Esophagus muscularis mucosa (tissue), 4 donors: Measurements from ENCODE around the gene ELOVL2. TPM values are rescaled to one million over a fixed set of nuclear protein-coding genes. Genes with fewer than 3 reads are reported as not detected.

ENCODE experiments used
- DNase-seq: peaks from one replicate; pipeline ENCODE4 v3.0.0-alpha.2; 2017; ENCODE audit errors: extremely low spot score
- H3K27ac ChIP-seq, 4 donors: fragments of 200-600 bp; sonication (generic); replicated peaks in 1 of 4; 1 replicate in 3 of 4; 2 replicates in 1 of 4; pipeline ENCODE4 v1.5.1; 2016 to 2019; ENCODE audit warnings: mild to moderate bottlenecking in 1 of 4
- H3K27me3 ChIP-seq, 4 donors: fragments of 200-600 bp; sonication (generic); one replicate each; pipeline versions ENCODE4 v1.5.1 to v1.6.0; 2016 to 2019
- H3K36me3 ChIP-seq, 4 donors: fragments of 200-600 bp; sonication (generic); one replicate each; pipeline ENCODE4 v1.5.1; 2016 to 2019
- H3K4me1 ChIP-seq, 4 donors: fragments of 200-600 bp; sonication (generic); one replicate each; pipeline ENCODE4 v1.5.1; 2016 to 2019
- H3K4me3 ChIP-seq, 4 donors: fragments of 200-600 bp; sonication (generic); 1 replicate in 2 of 4; 2 replicates in 2 of 4; pipeline ENCODE4 v1.5.1; 2016 to 2019; ENCODE audit warnings: mild to moderate bottlenecking in 4 of 4, moderate library complexity in 1 of 4
- H3K9me3 ChIP-seq, 4 donors: fragments of 200-600 bp; sonication (generic); 1 replicate in 3 of 4; 2 replicates in 1 of 4; pipeline ENCODE4 v1.5.1; 2016 to 2019
- EP300 ChIP-seq: sonication (generic); formaldehyde crosslinking; IDR thresholded peaks from one replicate; pipeline ENCODE4 v1.6.1; 2017; ENCODE audit warnings: antibody characterized with exemption
- POLR2A ChIP-seq: fragments of 450-650 bp; IDR thresholded peaks from one replicate; pipeline ENCODE4 v1.6.1; 2017; ENCODE audit warnings: antibody characterized with exemption, moderate library complexity, mild to moderate bottlenecking, low read depth
- POLR2AphosphoS5 ChIP-seq, 2 donors: sonication (generic); formaldehyde crosslinking; IDR thresholded peaks; one replicate each; pipeline ENCODE4 v1.6.1; 2017; ENCODE audit warnings: antibody characterized with exemption in 2 of 2
- WGBS: methylation state at CpG from one replicate; pipeline ENCODE4 v1.1.5; 2018; 5-methylcytosine and 5-hydroxymethylcytosine counted together
- intact Hi-C: fragments of 100-400 bp; cut with DNase I; formaldehyde crosslinking; loops from one replicate; pipeline ENCODE4 v1.15.1; 2023
- total RNA-seq, 4 donors: library from RNA; depleted of rRNA; stranded (reverse); fragments of >200 nt; gene quantifications; one replicate each; pipeline versions ENCODE4 v1.1.0 to v1.2.1, GENCODE V29; 2016
- TF ChIP-seq, protein P1 (sequence below), 3 experiments: fragments of 200-600 bp in 2 of 3; fragments of 450-650 bp in 1 of 3; sonication (generic) in 2 of 3; IDR thresholded peaks; one replicate each; pipeline ENCODE4 v1.5.1; 2017 to 2019; ENCODE audit warnings: antibody characterized with exemption in 3 of 3, mild to moderate bottlenecking in 2 of 3, moderate library complexity in 1 of 3

ELOVL2 gene
- total RNA-seq, 4 donors from 2014 or later = 0.26 to 0.57 (median 0.46) TPM

DNA sequence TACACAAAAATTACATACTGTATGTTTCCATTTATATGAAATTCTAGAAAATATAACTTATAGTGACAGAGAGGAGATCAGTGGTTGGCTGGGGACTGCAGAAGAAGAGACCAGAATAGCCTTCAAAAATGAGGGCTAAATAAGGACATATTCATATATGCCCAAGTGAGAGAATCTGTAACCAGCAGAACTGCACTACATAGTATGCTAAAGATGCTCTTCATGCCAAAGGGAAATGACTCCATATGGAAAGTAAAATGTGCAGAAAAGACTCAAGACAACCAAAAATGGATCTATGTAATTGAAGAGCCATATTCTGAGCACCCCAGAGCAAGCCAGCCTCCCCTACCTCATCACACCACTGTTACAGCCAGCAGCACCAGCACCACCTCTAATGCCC lies 29.0 kb downstream of the ELOVL2 start:
- Histone ChIP-seq H3K27ac (no peak overlapping the region), H3K9me3 (no peaks in the 10 kb centered on the region), H3K27me3 (peaks cover 0 to 4% (median 0%) of the 10 kb centered on the region in 4 donors), H3K4me1 (no peaks in the 10 kb centered on the region), H3K4me3 (no peak overlapping the region), H3K36me3 (no peaks in the 10 kb centered on the region)
- DNase-seq = no peak
- TF ChIP-seq POLR2AphosphoS5 (IDR thresholded peaks at IDR 0.05) (no peak), POLR2A (no peak), EP300 (no peak)
- TF ChIP-seq, protein P1, sequence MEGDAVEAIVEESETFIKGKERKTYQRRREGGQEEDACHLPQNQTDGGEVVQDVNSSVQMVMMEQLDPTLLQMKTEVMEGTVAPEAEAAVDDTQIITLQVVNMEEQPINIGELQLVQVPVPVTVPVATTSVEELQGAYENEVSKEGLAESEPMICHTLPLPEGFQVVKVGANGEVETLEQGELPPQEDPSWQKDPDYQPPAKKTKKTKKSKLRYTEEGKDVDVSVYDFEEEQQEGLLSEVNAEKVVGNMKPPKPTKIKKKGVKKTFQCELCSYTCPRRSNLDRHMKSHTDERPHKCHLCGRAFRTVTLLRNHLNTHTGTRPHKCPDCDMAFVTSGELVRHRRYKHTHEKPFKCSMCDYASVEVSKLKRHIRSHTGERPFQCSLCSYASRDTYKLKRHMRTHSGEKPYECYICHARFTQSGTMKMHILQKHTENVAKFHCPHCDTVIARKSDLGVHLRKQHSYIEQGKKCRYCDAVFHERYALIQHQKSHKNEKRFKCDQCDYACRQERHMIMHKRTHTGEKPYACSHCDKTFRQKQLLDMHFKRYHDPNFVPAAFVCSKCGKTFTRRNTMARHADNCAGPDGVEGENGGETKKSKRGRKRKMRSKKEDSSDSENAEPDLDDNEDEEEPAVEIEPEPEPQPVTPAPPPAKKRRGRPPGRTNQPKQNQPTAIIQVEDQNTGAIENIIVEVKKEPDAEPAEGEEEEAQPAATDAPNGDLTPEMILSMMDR (IDR thresholded peaks at IDR 0.05) = no peak
- intact Hi-C loops = no loop called here

DNA sequence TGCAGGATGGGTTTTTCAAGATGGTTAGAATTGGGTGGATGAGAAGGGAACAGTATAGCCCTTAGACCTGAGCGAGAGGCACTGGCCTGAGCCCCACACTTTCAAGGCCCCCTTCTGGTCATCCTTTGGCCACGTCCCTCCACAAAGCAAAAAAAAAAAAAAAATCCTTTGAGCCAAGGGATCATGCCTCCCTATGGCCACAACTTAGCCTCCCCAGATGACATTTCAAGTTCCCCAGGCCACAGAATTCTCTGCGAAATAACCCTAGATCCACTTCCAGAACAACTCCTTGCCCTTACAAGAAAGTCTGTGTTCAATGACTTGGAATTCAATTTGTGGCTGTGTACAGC lies 30.4 kb downstream of the ELOVL2 start:
- intact Hi-C loops = no loop called here
- WGBS = 81% methylated on average over 3 of the region's 3 CpGs

DNA sequence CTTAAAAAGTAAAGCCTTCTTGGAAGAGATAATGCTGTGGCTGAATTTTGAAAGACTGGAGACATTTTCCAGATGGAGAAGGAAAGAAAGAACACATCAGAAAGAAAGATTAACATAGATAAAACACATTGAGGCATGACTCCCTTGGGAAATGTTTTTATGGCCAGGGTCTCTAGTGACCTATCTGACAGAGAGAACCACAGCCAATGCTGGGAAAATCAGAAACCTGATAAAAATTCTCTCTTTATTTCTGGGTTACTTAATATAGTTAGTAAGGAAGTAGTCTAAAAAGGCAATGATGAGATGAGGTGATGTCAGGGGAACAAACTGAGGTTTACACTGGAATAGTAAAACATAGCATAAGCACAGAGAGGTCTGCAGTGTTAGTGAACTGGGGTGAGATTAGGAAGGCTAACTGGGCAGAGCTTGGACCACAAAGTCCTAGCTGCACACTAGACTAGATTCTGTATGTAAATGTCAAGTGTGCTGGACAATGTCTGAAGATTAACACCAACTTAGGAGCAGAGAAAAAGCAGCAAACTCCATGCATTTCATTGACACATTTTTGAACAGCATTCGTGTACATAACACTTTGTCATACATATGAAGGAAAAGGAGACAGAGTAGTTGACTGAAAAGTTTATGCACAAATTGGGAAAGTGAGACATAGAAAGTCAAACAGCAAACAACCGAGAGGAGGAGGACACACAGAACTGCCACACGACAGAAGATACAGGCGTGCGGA lies 31.0 kb downstream of the ELOVL2 start:
- intact Hi-C loops = no loop called here
- DNase-seq = no peak
- WGBS = 85% methylated on average over 5 of the region's 5 CpGs

More for the DNA sequence above, 30.4 kb downstream of the ELOVL2 start:
- peaks cover 4 to 11% (median 10%) of the 10 kb centered on the region in 4 donors for H3K4me1 ChIP-seq
- TF ChIP-seq POLR2A (no peak), POLR2AphosphoS5 (IDR thresholded peaks at IDR 0.05) (no peak), EP300 (no peak)
- TF ChIP-seq, protein P1 (IDR thresholded peaks at IDR 0.05) = no peak
- no peak overlapping the region for H3K4me3 ChIP-seq
- H3K27me3 ChIP-seq = peaks cover 0 to 4% (median 0%) of the 10 kb centered on the region in 4 donors
- no peak for DNase-seq
- H3K9me3 ChIP-seq = no peaks in the 10 kb centered on the region
- no peak overlapping the region for H3K27ac ChIP-seq
- no peaks in the 10 kb centered on the region for H3K36me3 ChIP-seq

DNA sequence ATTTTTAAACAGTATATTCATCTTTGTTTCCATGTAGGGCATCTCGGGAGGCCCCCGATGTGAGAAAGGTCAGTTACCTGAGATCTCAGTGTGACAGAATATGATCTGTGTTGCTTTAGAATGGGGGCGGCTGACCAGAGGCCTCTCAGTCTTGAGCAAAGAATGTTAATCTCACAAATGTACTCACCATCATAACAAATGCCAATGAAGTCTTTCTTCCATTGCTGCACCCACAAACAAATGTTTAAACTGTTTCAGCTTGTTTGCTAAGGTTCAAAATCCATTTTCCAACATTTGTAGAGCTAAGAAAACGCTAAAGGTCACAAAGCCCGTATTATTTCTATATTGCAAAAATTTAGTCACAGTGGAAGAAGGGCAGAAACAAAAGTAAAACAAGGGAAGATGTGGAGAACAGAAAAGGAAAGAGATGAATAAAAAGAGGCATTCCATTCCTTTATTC lies 31.8 kb downstream of the ELOVL2 start:
- intact Hi-C loops = no loop called here
- Histone ChIP-seq H3K27ac (no peak overlapping the region), H3K4me3 (no peak overlapping the region), H3K9me3 (no peaks in the 10 kb centered on the region), H3K36me3 (no peaks in the 10 kb centered on the region), H3K27me3 (peaks cover 0 to 4% (median 0%) of the 10 kb centered on the region in 4 donors), H3K4me1 (peaks cover 5 to 19% (median 16%) of the 10 kb centered on the region in 4 donors)
- no peak for DNase-seq
- 59% methylated on average over 5 of the region's 5 CpGs for WGBS
- TF ChIP-seq POLR2A = no peak
- TF ChIP-seq EP300 = no peak
- TF ChIP-seq, protein P1 (IDR thresholded peaks at IDR 0.05) = no peak

More for the DNA sequence above, 31.0 kb downstream of the ELOVL2 start:
- TF ChIP-seq, protein P1 (IDR thresholded peaks at IDR 0.05) = no peak
- TF ChIP-seq EP300 (no peak), POLR2AphosphoS5 (IDR thresholded peaks at IDR 0.05) (no peak), POLR2A (no peak)
- Histone ChIP-seq H3K4me1 (peaks cover 5 to 17% (median 15%) of the 10 kb centered on the region in 4 donors), H3K36me3 (no peaks in the 10 kb centered on the region), H3K9me3 (no peaks in the 10 kb centered on the region), H3K27ac (no peak overlapping the region), H3K4me3 (no peak overlapping the region), H3K27me3 (peaks cover 0 to 4% (median 0%) of the 10 kb centered on the region in 4 donors)
